ENCODE results near the gene OSBPL3.

GRCh38 chr7:24829787-24830186 is 150.2 kb downstream of the OSBPL3 start:
- TF ChIP-seq CTCF (IDR thresholded peaks at IDR 0.05) (no peak), POLR2A (IDR thresholded peaks at IDR 0.05) (no peak)

Data from heart left ventricle (tissue), 13 donors.